Hepatocyte (in vitro differentiated cells): ENCODE measurements around the gene PIM3. TPM values are rescaled to one million over a fixed set of nuclear protein-coding genes. Genes with fewer than 3 reads are reported as not detected.

ENCODE experiments used
- DNase-seq: peaks from one replicate; pipeline ENCODE4 v3.0.0-alpha.2; 2016; ENCODE audit warnings: low spot score
- H2AFZ ChIP-seq: fragments of 200-600 bp; sonication (generic); 2 replicates; pipeline ENCODE4 v1.6.0; 2016; ENCODE audit warnings: antibody characterized with exemption, mild to moderate bottlenecking
- H3K27ac ChIP-seq: fragments of 200-600 bp; sonication (generic); 2 replicates; pipeline ENCODE4 v1.5.1; 2016; ENCODE audit warnings: mild to moderate bottlenecking
- H3K27me3 ChIP-seq: fragments of 200-600 bp; sonication (generic); 2 replicates; pipeline ENCODE4 v1.6.1; 2016
- H3K36me3 ChIP-seq: fragments of 200-600 bp; sonication (generic); replicated peaks from 2 replicates; pipeline ENCODE4 v1.5.1; 2016; ENCODE audit warnings: low read depth; ENCODE audit not compliant: insufficient read depth
- H3K4me1 ChIP-seq: fragments of 200-600 bp; sonication (generic); 2 replicates; pipeline ENCODE4 v1.5.1; 2016; ENCODE audit warnings: mild to moderate bottlenecking, moderate library complexity; ENCODE audit not compliant: insufficient read depth
- H3K4me2 ChIP-seq: fragments of 200-600 bp; sonication (generic); 2 replicates; pipeline ENCODE4 v1.6.0; 2016
- H3K4me3 ChIP-seq: fragments of 200-600 bp; sonication (generic); 2 replicates; pipeline ENCODE4 v1.5.1; 2016; ENCODE audit warnings: mild to moderate bottlenecking
- H3K79me2 ChIP-seq: fragments of 200-600 bp; sonication (generic); 2 replicates; pipeline ENCODE4 v1.6.0; 2017; ENCODE audit warnings: mild to moderate bottlenecking
- H3K9me2 ChIP-seq: fragments of 200-600 bp; sonication (generic); replicated peaks from 2 replicates; pipeline ENCODE4 v1.6.0; 2017; ENCODE audit warnings: mild to moderate bottlenecking; ENCODE audit not compliant: insufficient read depth
- H3K9me3 ChIP-seq: fragments of 200-600 bp; sonication (generic); 2 replicates; pipeline ENCODE4 v1.5.1; 2016; ENCODE audit warnings: low read depth, mild to moderate bottlenecking
- H4K20me1 ChIP-seq: fragments of 200-600 bp; sonication (generic); 2 replicates; pipeline ENCODE4 v1.6.0; 2016; ENCODE audit warnings: mild to moderate bottlenecking; ENCODE audit not compliant: insufficient read depth, poor library complexity, severe bottlenecking
- EZH2 ChIP-seq: fragments of 200-600 bp; sonication (generic); IDR thresholded peaks from 2 replicates; pipeline ENCODE4 v1.6.1; 2016; ENCODE audit warnings: antibody characterized with exemption, mild to moderate bottlenecking, borderline replicate concordance
- EZH2phosphoT487 ChIP-seq: fragments of 200-600 bp; sonication (generic); IDR thresholded peaks from one replicate; pipeline ENCODE4 v1.6.1; 2018; ENCODE audit warnings: antibody characterized with exemption, mild to moderate bottlenecking, low read depth, moderate library complexity; ENCODE audit not compliant: unreplicated experiment, severe bottlenecking
- WGBS: methylation state at CpG from one replicate; pipeline ENCODE4 v1.1.6; 2016; ENCODE audit warnings: low lambda C conversion rate; ENCODE audit errors: missing lambda C conversion rate; 5-methylcytosine and 5-hydroxymethylcytosine counted together
- polyA plus RNA-seq: library from polyadenylated mRNA; unstranded; fragments of >200 nt; fragmentation: Nextera tagmentation; extraction: Ambion mirVana; gene quantifications from 2 replicates; pipeline ENCODE4 v1.2.1, GENCODE V29; 2016
- total RNA-seq: library from RNA; depleted of rRNA; stranded (reverse); fragments of >200 nt; gene quantifications from 2 replicates; pipeline ENCODE4 v1.2.3, GENCODE V29; 2014
- TF ChIP-seq, protein P1 (sequence below): fragments of 200-600 bp; sonication (generic); IDR thresholded peaks from 2 replicates; pipeline ENCODE4 v1.5.1; 2016; ENCODE audit warnings: antibody characterized with exemption, mild to moderate bottlenecking; ENCODE audit not compliant: poor library complexity

Gene PIM3
- total and polyA plus RNA-seq, 2 experiments from 2014 or later = 81.1 to 138 TPM

DNA sequence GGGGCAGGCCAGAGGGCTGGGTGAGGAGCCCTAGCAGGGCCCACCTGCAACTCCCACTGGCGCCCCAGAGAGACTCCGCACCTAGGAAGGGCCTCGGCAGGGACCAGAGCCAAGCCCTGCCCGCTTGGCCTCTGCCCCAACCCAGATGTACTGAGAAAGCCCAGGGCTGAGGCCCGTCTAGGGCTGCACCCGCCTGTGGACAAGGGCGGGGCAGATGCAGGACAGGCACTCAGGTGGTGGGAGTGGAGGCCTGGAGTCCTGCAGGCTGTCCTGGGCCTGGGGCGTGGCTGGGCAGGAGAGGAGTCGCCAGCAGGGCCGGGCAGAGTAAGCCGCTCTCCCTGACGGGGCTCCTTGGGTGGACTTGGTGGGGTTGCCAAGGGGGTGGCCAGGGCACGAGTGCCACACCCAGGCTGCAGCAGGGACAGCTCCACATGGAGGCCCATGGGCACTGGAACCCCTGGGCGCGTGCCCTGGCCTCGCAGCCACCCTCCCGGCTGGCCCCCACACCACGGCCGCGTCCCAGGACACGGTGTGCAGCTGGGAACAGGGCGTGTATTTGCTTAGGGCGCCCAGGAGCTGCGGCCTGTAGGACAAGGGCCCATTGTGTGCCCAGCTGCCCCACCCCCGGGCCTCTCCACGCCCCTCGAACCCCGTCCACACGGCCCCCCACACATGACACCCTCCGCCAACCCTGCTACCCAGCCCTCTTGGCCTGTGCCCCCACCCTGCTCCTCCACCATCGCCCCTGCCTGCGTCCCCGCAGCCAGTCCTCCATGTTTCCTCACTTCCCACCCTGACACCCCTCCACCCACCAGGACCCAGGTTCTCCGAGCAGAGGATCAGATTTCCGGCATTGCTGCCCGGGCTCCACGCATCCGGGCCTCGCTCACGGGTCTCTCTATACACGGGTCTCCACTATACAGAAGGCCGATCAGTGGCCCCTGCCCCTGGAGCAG lies 11.3 kb upstream of the PIM3 start:
- Histone ChIP-seq H3K27me3 (no peaks in the 10 kb centered on the region), H3K79me2 (no peaks in the 10 kb centered on the region), H3K36me3 (no peaks in the 10 kb centered on the region), H3K27ac (peak overlapping the region; percentile 100), H3K4me2 (peak overlapping the region; percentile 65), H4K20me1 (no peaks in the 10 kb centered on the region), H3K4me1 (peaks cover 64% of the 10 kb centered on the region), H3K4me3 (no peak overlapping the region), H3K9me3 (no peaks in the 10 kb centered on the region), H2AFZ (no peak overlapping the region), H3K9me2 (no peaks in the 10 kb centered on the region)
- peak; percentile 84 for DNase-seq
- TF ChIP-seq EZH2 (no peak), EZH2phosphoT487 (no peak)
- TF ChIP-seq, protein P1, sequence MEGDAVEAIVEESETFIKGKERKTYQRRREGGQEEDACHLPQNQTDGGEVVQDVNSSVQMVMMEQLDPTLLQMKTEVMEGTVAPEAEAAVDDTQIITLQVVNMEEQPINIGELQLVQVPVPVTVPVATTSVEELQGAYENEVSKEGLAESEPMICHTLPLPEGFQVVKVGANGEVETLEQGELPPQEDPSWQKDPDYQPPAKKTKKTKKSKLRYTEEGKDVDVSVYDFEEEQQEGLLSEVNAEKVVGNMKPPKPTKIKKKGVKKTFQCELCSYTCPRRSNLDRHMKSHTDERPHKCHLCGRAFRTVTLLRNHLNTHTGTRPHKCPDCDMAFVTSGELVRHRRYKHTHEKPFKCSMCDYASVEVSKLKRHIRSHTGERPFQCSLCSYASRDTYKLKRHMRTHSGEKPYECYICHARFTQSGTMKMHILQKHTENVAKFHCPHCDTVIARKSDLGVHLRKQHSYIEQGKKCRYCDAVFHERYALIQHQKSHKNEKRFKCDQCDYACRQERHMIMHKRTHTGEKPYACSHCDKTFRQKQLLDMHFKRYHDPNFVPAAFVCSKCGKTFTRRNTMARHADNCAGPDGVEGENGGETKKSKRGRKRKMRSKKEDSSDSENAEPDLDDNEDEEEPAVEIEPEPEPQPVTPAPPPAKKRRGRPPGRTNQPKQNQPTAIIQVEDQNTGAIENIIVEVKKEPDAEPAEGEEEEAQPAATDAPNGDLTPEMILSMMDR = no peak
- 82% methylated on average over 28 of the region's 42 CpGs for WGBS

DNA sequence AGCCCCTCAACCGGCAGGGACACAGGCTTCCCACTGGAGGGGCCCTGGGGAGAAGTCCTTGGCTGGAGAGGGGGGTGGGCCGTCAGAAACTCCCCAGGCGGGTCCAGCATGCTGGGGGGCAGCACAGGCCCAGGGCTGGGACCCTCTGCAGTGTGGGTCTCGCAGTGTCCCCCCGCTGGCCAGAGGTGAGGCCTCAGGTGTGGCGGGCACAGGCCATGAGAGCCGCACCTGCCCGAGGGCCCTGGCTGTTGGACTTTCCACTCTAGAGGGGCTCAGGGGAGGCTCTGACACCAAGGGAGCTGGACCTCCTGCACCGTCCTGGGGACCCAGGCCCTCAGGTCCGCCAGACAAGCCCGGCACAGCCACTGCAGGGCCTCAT lies 10.7 kb upstream of the PIM3 start:
- Histone ChIP-seq H3K79me2 (no peaks in the 10 kb centered on the region), H3K9me2 (no peaks in the 10 kb centered on the region), H2AFZ (no peak overlapping the region), H3K4me1 (peaks cover 66% of the 10 kb centered on the region), H3K4me3 (no peak overlapping the region), H3K36me3 (no peaks in the 10 kb centered on the region), H4K20me1 (no peaks in the 10 kb centered on the region), H3K4me2 (no peak overlapping the region), H3K27me3 (no peaks in the 10 kb centered on the region), H3K9me3 (no peaks in the 10 kb centered on the region), H3K27ac (peak overlapping the region; percentile 100)
- TF ChIP-seq EZH2 (no peak), EZH2phosphoT487 (no peak)
- TF ChIP-seq, protein P1 = no peak
- WGBS = 82% methylated on average over 10 of the region's 11 CpGs
- no peak for DNase-seq

DNA sequence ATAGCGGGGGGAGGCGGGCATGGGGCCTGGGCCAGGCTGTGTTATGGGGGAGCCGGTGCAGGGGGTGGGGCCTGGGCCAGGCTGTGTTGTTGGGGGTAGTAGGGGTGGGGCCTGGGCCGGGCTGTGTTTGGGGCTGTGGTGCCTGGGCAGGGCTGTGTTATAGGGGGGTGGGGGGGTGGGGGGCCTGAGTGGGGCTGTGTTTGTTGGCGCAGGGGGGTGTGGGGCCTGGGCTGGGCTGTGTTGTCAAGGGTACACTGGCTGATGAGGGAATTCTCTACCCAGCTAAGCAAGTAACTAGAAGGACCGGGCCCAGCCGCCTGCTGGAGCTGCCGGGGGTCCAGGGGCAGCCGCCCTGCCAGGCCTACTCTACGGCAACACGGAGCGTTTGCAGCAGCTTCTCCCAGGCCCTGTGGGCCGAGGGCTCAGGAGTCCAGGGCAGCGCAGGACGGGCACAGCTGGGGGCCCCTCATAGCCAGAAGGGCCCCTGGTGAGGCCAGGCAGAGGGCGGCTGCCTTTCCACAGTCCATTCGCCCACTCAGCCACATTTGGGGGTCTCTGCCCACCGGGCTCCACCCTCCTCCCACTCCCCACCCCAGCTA lies 10.1 kb upstream of the PIM3 start:
- H3K36me3 ChIP-seq = no peaks in the 10 kb centered on the region
- no peaks in the 10 kb centered on the region for H4K20me1 ChIP-seq
- H3K9me2 ChIP-seq = no peaks in the 10 kb centered on the region
- H3K4me1 ChIP-seq = peaks cover 72% of the 10 kb centered on the region
- H2AFZ ChIP-seq = no peak overlapping the region
- peak overlapping the region; percentile 56 for H3K4me2 ChIP-seq
- no peaks in the 10 kb centered on the region for H3K79me2 ChIP-seq
- TF ChIP-seq EZH2phosphoT487 (no peak), EZH2 (no peak)
- TF ChIP-seq, protein P1 = no peak
- no peaks in the 10 kb centered on the region for H3K9me3 ChIP-seq
- peak overlapping the region; percentile 100 for H3K27ac ChIP-seq
- DNase-seq = no peak
- no peaks in the 10 kb centered on the region for H3K27me3 ChIP-seq
- H3K4me3 ChIP-seq = no peak overlapping the region
- WGBS = 76% methylated on average over 13 of the region's 18 CpGs
